Measurements from ENCODE around the gene COG7.

The COG7 gene

DNA sequence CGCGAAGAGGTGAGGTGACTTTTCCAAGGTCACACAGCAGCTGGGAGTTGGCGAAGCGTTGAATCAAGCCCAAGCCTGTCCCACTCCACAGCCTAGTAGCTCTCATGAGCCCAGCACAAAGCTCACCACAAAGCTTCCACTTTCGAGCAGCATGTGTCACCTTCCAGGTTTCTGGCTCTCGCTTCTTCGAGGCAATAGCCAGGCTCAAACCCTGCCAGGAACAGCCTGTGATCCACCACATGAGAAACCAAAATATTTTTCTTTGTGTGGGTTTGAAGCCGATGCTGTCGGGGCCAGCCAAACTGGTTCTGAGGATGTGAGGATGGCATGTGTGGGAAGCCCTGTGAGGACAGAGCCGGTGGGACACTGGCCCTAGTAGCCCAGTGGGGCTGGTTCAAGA, 68.1 kb downstream of the COG7 start (continued):
- TF ChIP-seq, protein P1, sequence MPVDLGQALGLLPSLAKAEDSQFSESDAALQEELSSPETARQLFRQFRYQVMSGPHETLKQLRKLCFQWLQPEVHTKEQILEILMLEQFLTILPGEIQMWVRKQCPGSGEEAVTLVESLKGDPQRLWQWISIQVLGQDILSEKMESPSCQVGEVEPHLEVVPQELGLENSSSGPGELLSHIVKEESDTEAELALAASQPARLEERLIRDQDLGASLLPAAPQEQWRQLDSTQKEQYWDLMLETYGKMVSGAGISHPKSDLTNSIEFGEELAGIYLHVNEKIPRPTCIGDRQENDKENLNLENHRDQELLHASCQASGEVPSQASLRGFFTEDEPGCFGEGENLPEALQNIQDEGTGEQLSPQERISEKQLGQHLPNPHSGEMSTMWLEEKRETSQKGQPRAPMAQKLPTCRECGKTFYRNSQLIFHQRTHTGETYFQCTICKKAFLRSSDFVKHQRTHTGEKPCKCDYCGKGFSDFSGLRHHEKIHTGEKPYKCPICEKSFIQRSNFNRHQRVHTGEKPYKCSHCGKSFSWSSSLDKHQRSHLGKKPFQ (tag by site-specific recombination; IDR thresholded peaks at IDR 0.05): no peak
- no peak for TF ChIP-seq ZNF704 (tag by site-specific recombination; IDR thresholded peaks at IDR 0.05)
- no peak for TF ChIP-seq FEZF1 (tag by site-specific recombination; IDR thresholded peaks at IDR 0.05)
- no peak for TF ChIP-seq MZF1 (tag by site-specific recombination; IDR thresholded peaks at IDR 0.05; ENCODE audit: borderline replicate concordance)
- no peak for TF ChIP-seq ZNF2 (tag by site-specific recombination; IDR thresholded peaks at IDR 0.05)
- TF ChIP-seq PRDM1 (tag by site-specific recombination; IDR thresholded peaks at IDR 0.05): no peak
- TF ChIP-seq ZSCAN5A (tag by site-specific recombination; IDR thresholded peaks at IDR 0.05): no peak
- no peak for TF ChIP-seq ZNF660 (tag by site-specific recombination; IDR thresholded peaks at IDR 0.05)
- no peak for TF ChIP-seq ZNF623 (tag by site-specific recombination; IDR thresholded peaks at IDR 0.05)

- no peak for TF ChIP-seq ZNF585B (tag by site-specific recombination; IDR thresholded peaks at IDR 0.05)
- TF ChIP-seq PRDM4 (tag by site-specific recombination; IDR thresholded peaks at IDR 0.05): no peak
- no peak for TF ChIP-seq ZNF2 (tag by site-specific recombination; IDR thresholded peaks at IDR 0.05)
- TF ChIP-seq BCL11A (tag by site-specific recombination; IDR thresholded peaks at IDR 0.05; ENCODE audit: low read depth): no peak
- TF ChIP-seq HOXC10 (CRISPR knock-in tag; IDR thresholded peaks at IDR 0.05): no peak
- TF ChIP-seq HOXD13 (CRISPR knock-in tag; IDR thresholded peaks at IDR 0.05; ENCODE audit: borderline replicate concordance): no peak
- no peak for TF ChIP-seq KLF16 (tag by site-specific recombination; IDR thresholded peaks at IDR 0.05)
- no peak for TF ChIP-seq FEZF1 (tag by site-specific recombination; IDR thresholded peaks at IDR 0.05)
- no peak for TF ChIP-seq ZNF610 (tag by site-specific recombination; IDR thresholded peaks at IDR 0.05; ENCODE audit: borderline replicate concordance)
- TF ChIP-seq ZNF214 (tag by site-specific recombination; IDR thresholded peaks at IDR 0.05; ENCODE audit: borderline replicate concordance): no peak
- TF ChIP-seq ZEB2 (tag by site-specific recombination; IDR thresholded peaks at IDR 0.05): no peak
- no peak for TF ChIP-seq ZNF785 (tag by site-specific recombination; IDR thresholded peaks at IDR 0.05)
- TF ChIP-seq ZNF791 (tag by site-specific recombination; IDR thresholded peaks at IDR 0.05): no peak
- no peak for TF ChIP-seq ZNF768 (tag by site-specific recombination; IDR thresholded peaks at IDR 0.05)
- no peak for TF ChIP-seq ZBTB20 (tag by site-specific recombination; IDR thresholded peaks at IDR 0.05)
- TF ChIP-seq ZNF514 (tag by site-specific recombination; IDR thresholded peaks at IDR 0.05): no peak
- TF ChIP-seq ZNF623 (tag by site-specific recombination; IDR thresholded peaks at IDR 0.05): no peak
- no peak for TF ChIP-seq ZNF704 (tag by site-specific recombination; IDR thresholded peaks at IDR 0.05)
- no peak for TF ChIP-seq ZNF138 (tag by site-specific recombination; IDR thresholded peaks at IDR 0.05; ENCODE audit: borderline replicate concordance)
- ChIA-PET CTCF (interaction anchor here (0.6 to 2.0 kb wide), 3 partner anchors 11 to 51 kb away, joined by 4 to 9 read pairs (median 4); no protein-coding TSS in a partner anchor), POLR2A (no interaction called here)
- no peaks in the 10 kb centered on the region for H3K4me1 ChIP-seq (ENCODE audit: control insufficient read depth, insufficient read depth, low read length)
- peaks cover 0 to 4% of the 10 kb centered on the region in 2 experiments; a peak in 2 of 3 replicates for H3K36me3 ChIP-seq (ENCODE audit: control insufficient read depth in 2 of 2, insufficient read depth in 1 of 2, low read length in 2 of 2)
- no peaks in the 10 kb centered on the region for H3K9me3 ChIP-seq (ENCODE audit: control insufficient read depth, insufficient read depth, low read depth, low read length)
- H3K27ac ChIP-seq (ENCODE audit: extremely low read depth, low read depth, low read length): no peak overlapping the region
- H3K4me3 ChIP-seq (ENCODE audit: low read depth, low read length): no peak overlapping the region
Measured at GRCh38 chr16:23383881-23384280, 69.1 kb downstream of the COG7 start.
